HUES6 (cell line): Measurements from ENCODE around the gene RBM10.
"Not testable (repeated sequence)": the region's sequence is repeated elsewhere in the genome, so short reads cannot be mapped to it uniquely, and the experiment has no call there.

Source experiments
- H3K27ac ChIP-seq: 2 replicates; pipeline ENCODE4 v1.7.0; 2013; ENCODE audit warnings: low read depth, mild to moderate bottlenecking, low read length, inconsistent platforms
- H3K27me3 ChIP-seq: 2 replicates; pipeline ENCODE4 v1.6.1; 2013; ENCODE audit warnings: low read length; ENCODE audit not compliant: control insufficient read depth, insufficient read depth
- H3K36me3 ChIP-seq: 2 replicates; pipeline ENCODE4 v1.6.1; 2013; ENCODE audit warnings: low read length; ENCODE audit not compliant: control insufficient read depth, insufficient read depth
- H3K4me1 ChIP-seq: 2 replicates; pipeline ENCODE4 v1.6.1; 2013; ENCODE audit warnings: low read length; ENCODE audit not compliant: control insufficient read depth, insufficient read depth
- H3K4me3 ChIP-seq: 2 replicates; pipeline ENCODE4 v1.5.1; 2013; ENCODE audit warnings: low read depth, low read length
- H3K9ac ChIP-seq: one replicate; pipeline ENCODE4 v1.6.1; 2013; ENCODE audit warnings: mild to moderate bottlenecking, low read length
- H3K9me3 ChIP-seq: 2 replicates; pipeline ENCODE4 v1.6.1; 2013; ENCODE audit warnings: low read depth, low read length; ENCODE audit not compliant: control insufficient read depth, insufficient read depth

RBM10 gene, protein sequence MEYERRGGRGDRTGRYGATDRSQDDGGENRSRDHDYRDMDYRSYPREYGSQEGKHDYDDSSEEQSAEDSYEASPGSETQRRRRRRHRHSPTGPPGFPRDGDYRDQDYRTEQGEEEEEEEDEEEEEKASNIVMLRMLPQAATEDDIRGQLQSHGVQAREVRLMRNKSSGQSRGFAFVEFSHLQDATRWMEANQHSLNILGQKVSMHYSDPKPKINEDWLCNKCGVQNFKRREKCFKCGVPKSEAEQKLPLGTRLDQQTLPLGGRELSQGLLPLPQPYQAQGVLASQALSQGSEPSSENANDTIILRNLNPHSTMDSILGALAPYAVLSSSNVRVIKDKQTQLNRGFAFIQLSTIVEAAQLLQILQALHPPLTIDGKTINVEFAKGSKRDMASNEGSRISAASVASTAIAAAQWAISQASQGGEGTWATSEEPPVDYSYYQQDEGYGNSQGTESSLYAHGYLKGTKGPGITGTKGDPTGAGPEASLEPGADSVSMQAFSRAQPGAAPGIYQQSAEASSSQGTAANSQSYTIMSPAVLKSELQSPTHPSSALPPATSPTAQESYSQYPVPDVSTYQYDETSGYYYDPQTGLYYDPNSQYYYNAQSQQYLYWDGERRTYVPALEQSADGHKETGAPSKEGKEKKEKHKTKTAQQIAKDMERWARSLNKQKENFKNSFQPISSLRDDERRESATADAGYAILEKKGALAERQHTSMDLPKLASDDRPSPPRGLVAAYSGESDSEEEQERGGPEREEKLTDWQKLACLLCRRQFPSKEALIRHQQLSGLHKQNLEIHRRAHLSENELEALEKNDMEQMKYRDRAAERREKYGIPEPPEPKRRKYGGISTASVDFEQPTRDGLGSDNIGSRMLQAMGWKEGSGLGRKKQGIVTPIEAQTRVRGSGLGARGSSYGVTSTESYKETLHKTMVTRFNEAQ

GRCh38 chrX:47144626-47145394, at the start of gene RBM10, which contains the start of gene NDUFB11:
Gene RBM10, plus strand, starts transcription at chrX:47145221. Its CDS starts 2,261 bp downstream, at chrX:47147482.
Gene NDUFB11, minus strand, starts transcription at chrX:47144702. Its CDS starts 23 bp downstream, at chrX:47144679.
- peak within 1 kb of the TSS; percentile 100 for H3K4me3 ChIP-seq
- peak within 1 kb of the TSS; percentile 95 for H3K27ac ChIP-seq
- peaks cover 40% of the 10 kb centered on the region for H3K36me3 ChIP-seq
- H3K4me1 ChIP-seq = peaks cover 11% of the 10 kb centered on the region
- H3K9me3 ChIP-seq = no peaks in the 10 kb centered on the region; the same call in 1 of the 2 replicates
- no peaks in the 10 kb centered on the region for H3K27me3 ChIP-seq
- H3K9ac ChIP-seq = peak within 1 kb of the TSS; percentile 100

- no peak overlapping the region for H3K9ac ChIP-seq
- H3K27ac ChIP-seq = no peak overlapping the region
- H3K4me3 ChIP-seq = no peak overlapping the region
- peaks cover 8% of the 10 kb centered on the region for H3K4me1 ChIP-seq
- H3K27me3 ChIP-seq = no peaks in the 10 kb centered on the region
- H3K36me3 ChIP-seq = no peaks in the 10 kb centered on the region
- H3K9me3 ChIP-seq = no peaks in the 10 kb centered on the region
Observed at GRCh38 chrX:47097018-47097417, 48.0 kb upstream of the RBM10 start.

- Histone ChIP-seq H3K27ac (no peak overlapping the region), H3K4me3 (no peak overlapping the region), H3K36me3 (no peaks in the 10 kb centered on the region), H3K9ac (no peak overlapping the region), H3K9me3 (no peaks in the 10 kb centered on the region), H3K4me1 (peaks cover 7% of the 10 kb centered on the region), H3K27me3 (no peaks in the 10 kb centered on the region)
Observed at GRCh38 chrX:47098338-47099094, 46.5 kb upstream of the RBM10 start.

- H3K27ac ChIP-seq = no peak overlapping the region
- no peak overlapping the region for H3K9ac ChIP-seq
- peaks cover 7% of the 10 kb centered on the region for H3K4me1 ChIP-seq
- no peaks in the 10 kb centered on the region for H3K9me3 ChIP-seq
- no peaks in the 10 kb centered on the region for H3K27me3 ChIP-seq
- no peak overlapping the region for H3K4me3 ChIP-seq
- no peaks in the 10 kb centered on the region for H3K36me3 ChIP-seq
Observed at GRCh38 chrX:47101206-47101605, 43.8 kb upstream of the RBM10 start.

- H3K4me1 ChIP-seq, H3K9me3 ChIP-seq, H3K27ac ChIP-seq: not testable (repeated sequence)
Observed at GRCh38 chrX:47110936-47111615, 33.9 kb upstream of the RBM10 start.

GRCh38 chrX:47112316-47112954, 32.6 kb upstream of the RBM10 start:
- peaks cover 2% of the 10 kb centered on the region; the same call in 1 of the 2 replicates for H3K9me3 ChIP-seq
- peaks cover 8% of the 10 kb centered on the region; the same call in 1 of the 2 replicates for H3K4me1 ChIP-seq
- H3K9ac ChIP-seq = no peak overlapping the region
- no peak overlapping the region for H3K4me3 ChIP-seq
- H3K27me3 ChIP-seq = no peaks in the 10 kb centered on the region
- H3K36me3 ChIP-seq = no peaks in the 10 kb centered on the region
- no peak overlapping the region for H3K27ac ChIP-seq

More at GRCh38 chrX:47110936-47111615, 33.9 kb upstream of the RBM10 start:
- H3K27me3 ChIP-seq, H3K9ac ChIP-seq, H3K4me3 ChIP-seq, H3K36me3 ChIP-seq: not testable (repeated sequence)

- not testable (repeated sequence) for H3K4me3 ChIP-seq, H3K9me3 ChIP-seq, H3K9ac ChIP-seq, H3K27ac ChIP-seq, H3K36me3 ChIP-seq, H3K27me3 ChIP-seq, H3K4me1 ChIP-seq
Observed at GRCh38 chrX:47116551-47117110, 28.4 kb upstream of the RBM10 start.

- not testable (repeated sequence) for H3K27ac ChIP-seq, H3K4me3 ChIP-seq, H3K9ac ChIP-seq, H3K36me3 ChIP-seq, H3K4me1 ChIP-seq, H3K9me3 ChIP-seq, H3K27me3 ChIP-seq
Observed at GRCh38 chrX:47124466-47124865, 20.6 kb upstream of the RBM10 start.

DNA sequence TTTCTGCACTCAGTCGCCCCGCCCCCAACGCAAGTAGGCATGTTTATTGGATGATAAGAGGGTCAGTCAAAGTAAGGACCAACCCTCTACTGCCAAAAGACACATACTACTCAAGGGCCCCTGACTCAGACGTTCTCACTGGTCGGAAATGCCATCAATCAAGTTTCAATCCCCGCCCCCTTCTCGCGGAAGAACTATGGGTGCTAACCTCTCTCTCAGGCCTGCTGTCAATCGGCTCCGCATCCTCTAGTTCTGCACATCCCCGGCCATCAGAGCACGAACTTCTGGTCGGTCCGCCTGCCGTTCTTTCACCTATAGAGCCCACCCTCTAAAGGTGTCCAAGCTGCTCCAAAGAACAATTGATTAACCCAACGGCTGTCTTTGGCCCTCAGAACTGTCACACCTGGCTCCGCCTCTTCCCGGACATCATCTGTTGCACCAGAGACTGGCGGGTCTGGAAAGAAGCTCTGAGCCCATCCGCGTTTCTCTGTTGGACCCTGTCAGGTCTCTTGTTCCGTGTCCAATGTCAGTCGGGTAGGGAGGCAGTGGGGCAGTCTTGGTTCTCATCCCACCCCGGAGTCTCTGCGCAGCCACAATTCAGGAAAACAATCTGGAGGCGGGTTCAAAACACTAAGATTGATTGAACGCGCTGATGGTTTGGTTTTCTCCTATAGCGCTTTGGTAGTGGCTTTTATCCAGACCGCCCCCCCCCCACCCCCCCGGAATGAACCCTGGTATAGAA, 15.7 kb upstream of the RBM10 start:
- Histone ChIP-seq H3K4me1 (no peaks in the 10 kb centered on the region), H3K27ac (no peak overlapping the region), H3K27me3 (no peaks in the 10 kb centered on the region), H3K36me3 (no peaks in the 10 kb centered on the region), H3K9me3 (no peaks in the 10 kb centered on the region), H3K9ac (peak overlapping the region; percentile 42), H3K4me3 (peak overlapping the region; percentile 85)
